Activated naive CD4-positive, alpha-beta T cell (primary cell): Measurements from ENCODE around the gene MTHFD1L.

ENCODE experiments used
- DNase-seq, 4 experiments: peaks; one replicate each; lab custom pipeline; 2025; lab: John Stamatoyannopoulos, UW

MTHFD1L gene

DNA sequence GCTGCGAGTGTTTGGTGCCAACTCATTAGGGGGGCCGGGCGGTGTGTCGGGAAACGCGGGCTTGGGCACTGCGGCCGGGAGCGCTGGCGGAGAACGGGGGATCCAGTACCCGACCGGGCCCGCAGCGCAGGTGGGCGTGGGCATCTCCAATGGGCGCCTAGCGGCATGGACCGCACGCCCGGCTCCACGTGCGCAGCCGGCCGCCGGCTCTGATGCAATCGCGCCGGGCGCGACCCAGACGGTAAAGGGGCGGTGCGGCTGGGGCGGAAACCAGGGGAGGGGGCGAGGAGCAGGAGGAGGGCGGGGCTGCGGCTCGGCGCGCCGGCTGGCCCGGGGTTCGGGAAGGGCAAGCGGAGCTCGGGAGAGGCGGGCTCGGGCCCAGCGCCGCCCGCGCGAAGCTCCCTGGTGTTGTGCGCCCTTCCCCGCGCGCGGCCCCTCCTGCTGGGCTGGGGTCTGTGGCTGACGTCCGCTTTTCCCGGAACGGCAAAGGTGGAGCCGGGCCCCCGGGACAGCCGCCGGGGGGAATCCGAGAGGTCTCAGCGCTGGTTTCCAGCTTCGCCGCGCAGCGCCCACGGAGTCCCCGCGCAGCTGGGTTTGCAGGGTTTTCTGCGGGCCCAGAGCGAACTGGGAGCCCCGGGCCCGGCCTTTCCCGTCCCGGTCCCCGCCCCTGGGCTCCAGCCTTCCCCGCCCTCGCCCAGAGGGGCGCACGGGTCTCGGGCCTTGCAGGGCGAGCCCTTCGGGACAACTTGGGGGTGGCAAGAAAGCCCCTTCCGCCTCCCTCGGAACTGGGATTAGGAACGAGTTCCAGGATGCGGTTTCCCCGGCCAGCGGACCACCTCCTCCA, 867 bp downstream of the MTHFD1L start:
- DNase-seq: peak; percentile 37 to 72 (median 54)

DNA sequence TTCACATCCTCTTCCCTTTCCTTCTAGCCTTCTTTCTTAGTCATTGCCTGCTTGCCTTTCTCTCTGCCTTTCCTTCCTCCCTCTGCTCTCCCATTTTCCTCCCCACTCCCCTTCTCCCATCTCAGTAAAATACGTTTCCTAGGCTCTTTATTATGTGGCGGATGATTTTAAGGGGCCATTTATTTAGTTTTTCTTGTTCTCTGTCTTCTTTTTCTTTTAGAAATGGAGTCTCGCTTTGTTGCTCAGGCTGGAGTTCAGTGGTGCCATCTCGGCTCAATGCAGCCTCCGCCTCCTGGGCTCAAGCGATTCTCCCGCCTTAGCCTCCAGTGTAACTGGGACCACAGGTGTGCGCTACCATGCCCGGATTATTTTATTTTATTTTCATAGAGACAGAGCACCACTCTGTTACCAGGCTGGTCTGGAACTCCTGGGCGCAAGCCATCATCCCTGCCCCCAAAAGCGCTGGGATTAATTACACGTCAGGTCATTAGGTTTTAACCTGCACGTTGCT, 1.5 kb downstream of the MTHFD1L start:
- no peak for DNase-seq

DNA sequence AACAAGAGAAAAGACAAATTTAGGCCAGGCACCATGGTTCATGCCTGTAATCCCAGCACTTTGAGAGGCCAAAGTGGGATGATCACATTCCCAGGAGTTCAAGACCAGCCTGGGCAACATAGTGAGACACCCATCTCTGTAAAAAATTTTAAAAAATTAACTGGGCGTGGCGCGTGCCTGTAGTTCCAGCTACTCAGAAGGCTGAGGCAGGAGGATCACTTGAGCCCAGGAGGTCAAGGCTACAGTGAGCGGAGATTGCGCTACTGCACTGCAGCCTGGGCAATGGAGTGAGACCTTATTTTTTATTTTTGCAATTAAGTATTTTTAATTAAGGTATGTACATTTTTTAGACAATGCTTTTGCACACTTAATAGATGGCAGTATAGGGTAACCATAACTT, 3.3 kb downstream of the MTHFD1L start:
- DNase-seq: no peak

DNA sequence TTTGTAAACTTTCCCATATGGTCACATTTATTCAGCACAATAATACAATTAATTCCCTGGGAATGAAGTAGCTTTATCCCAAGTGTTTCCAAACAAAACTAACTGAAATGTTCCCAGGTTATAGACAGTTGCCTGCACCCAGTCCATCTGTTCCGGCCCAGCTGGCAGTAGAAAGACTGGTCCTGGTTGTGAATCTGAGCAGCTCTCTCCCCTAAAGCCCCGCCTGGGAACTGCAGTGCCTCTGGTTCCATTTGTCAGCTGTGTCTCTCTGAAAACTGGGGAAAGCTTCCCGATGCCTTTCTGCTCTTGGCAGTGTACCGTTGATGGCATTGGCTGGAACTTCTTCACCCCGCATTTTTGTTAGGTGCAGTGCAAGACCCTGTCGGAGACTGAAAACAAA, 8.7 kb downstream of the MTHFD1L start:
- no peak for DNase-seq

DNA sequence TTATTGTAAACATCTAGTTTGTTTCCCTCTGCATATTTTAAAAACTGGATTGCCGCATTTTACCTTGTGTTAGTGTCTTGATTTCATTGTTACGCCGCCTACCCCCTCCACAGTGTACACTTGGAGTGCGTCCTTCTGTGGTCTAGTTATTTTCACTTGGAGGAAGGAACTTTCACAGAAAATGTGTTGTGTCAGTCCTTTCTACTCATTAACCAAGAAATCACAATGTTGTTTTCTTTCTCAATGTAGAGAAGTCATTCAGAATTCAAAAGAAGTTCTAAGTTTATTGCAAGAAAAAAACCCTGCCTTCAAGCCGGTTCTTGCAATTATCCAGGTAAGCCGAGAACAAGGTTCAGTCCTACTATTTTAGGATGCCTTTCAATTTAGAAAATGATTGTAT, 10.3 kb downstream of the MTHFD1L start:
- DNase-seq: no peak

DNA sequence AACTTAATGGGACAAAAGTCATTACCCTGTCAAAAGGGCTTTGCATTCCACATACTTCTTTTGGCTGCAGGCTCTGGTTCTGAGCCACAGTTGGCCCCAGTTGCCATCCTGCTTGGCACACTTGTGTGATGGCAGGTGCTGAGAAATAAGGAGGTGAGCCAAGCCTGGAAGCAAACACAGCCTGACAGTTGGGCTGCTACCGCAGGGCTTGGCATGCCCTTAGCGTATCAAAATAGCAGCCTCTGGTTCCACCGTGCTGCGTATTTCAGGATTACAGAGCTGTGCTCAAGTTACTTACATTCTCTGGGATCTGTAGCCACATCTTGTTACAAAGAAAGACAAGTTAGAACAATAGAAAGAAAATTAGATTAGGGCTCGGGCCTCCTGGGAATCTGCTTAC, 11.1 kb downstream of the MTHFD1L start:
- no peak for DNase-seq

DNA sequence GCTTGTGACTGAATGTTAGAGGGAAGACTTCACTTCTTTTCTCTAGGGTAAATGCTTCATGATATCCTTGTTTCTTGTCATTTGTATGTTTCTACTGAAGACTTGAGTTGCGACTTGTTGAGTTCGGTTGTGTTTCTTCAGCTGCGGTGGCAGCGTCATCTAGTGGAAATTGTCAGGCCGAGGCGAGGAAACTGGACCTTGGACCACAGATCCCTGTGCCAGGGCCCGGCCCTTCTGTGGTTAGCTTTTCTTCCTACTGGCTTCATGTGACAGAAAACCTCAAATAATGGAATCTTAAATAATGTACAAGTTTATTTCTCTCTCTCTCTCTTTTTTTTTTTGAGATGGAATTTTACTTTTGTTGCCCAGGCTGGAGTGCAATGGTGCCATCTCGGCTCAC, 12.4 kb downstream of the MTHFD1L start:
- no peak for DNase-seq

DNA sequence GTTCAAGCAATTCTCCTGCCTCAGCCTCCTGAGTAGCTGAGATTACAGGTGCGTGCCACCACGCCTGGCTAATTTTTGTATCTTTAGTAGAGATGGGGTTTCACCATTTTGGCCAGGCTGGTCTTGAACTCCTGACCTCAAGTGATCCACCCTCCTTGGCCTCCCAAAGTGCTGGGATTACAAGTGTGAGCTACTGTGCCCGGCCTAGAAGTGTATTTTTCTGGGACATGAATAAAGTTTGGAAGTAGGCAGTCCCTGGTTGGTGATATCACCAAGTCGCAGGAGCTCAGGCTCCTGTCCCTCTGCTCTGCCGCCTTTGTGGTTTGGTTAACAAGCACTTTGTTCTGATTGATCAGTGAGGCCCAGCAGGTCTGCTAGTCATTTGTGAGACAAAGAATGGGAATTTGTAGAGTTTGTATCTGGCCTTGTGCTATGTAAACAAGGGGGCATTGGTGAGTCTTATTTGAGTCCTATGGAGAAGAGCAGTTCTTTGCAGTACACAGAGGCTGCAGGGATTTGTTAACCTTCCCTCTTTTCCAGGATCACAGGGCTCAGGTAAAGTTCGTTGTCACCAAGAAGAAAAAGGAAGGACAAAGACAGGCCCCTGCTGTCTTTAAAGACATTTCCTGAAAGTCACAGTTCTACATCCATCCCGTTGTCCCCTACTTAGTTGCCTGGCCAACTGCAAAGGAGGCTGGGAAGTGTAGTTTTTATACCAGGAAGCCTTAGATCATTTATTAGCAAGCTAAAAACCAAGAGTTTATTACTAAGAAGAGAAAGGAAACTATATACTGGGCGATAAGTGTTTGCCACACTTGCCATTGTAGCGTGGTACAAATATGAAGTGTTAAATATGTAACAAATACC, 13.1 kb downstream of the MTHFD1L start:
- no peak for DNase-seq

DNA sequence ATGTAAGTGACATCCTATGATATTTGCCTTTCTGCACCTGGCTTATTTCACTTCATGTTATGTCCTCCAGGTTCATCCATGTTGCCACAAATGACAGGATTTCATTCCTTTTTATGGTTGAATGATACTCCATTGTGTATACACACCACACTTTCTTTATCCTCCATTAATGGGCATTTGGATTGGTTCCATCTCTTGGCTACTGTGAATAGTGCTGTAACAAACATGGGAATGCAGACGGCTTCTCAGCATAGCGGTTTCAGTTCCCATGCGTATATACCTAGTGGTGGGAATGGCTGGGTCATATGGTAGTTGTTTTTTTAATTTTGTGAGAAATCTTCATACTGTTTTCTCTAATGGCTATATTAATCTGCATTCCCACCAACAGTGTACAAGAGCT, 14.8 kb downstream of the MTHFD1L start:
- DNase-seq: no peak

DNA sequence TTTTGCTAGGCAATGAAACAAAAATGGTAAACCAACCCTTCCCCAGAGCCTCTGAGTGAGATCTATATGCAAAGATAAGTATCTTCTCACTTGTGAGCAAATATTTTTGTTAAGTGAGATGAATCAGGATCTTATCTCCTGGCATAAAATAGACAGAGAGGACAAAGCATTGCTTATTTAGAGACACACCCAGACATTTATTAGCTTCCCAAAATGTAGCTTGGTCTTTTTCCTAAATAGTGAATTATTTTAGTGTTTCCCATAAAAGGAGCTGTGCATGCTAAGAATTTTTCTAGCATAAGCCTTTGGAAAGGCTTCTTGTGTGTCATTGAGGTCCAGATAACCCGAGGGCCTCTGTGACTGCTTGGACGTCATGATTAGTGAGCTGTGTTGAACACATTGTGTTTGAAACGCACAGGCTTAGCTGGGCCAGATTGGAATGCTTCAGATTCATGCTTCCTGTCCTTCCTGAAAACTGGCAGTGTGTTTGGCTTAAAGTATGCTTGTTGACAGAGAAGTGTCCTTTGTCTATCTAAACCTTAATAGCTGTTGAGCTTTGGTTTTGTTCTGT, 16.5 kb downstream of the MTHFD1L start:
- no peak for DNase-seq

DNA sequence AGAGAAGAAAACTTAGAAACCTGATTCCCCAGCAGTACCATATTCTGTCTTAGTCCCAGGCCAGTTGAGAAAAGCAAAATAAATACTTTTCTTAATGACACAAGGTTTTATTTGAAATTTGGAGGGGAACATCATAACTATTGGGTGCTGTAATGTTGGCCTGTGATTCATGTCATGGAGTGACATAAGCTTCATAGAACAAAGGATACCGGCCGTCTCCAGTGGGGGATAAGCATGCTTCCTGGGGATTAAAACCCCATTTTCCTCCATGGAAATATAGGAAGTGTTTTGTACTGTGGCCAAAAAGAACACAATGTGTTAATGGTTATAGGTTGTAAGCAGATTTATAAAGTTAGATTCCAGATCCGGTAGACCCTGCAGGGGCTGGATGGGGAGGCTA, 18.0 kb downstream of the MTHFD1L start:
- DNase-seq: no peak

DNA sequence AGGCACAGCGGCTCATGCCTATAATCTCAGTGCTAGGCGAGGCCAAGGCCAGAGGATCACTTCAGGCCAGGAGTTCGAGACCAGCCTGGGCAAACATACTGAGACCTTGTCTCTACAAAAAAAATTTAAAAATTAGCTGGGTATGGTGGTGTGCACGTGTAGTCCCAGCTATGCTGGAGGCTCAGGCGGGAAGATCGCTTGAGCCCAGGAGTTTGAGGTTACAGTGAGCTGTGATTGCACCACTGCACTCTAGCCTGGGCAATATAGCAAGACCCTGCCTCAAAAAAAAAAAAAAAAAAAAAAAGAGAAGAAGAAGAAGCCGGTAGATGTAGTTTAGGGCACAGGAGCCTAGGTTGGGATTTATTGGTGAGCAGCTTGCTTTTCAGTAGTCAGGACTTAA, 20.7 kb downstream of the MTHFD1L start:
- no peak for DNase-seq

DNA sequence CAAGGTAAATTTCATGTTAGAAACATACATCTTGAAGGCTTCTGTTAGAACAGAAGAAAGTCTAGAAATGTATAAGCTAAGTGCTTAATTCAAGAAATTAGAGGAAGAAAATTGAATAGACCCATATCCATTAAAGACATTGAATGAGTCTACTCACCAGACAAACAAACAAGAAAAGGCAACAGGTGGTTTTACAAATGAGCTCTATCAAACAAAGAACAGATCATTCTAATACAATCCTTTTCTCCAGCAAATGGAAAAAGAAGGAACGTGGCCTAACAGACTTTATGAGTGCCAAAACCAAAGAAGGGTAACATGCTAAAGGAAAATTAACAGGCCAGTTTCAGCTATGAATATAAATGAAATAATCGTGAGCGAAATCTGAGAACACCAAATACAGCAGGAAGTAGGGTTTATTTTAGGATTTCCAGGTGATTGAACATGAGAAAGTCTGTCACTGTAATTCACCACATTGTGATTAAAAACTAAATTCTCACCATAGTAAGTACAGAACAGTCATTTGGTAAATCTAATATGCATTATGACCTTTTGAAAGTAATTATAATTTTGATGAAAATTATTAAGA, 22.6 kb downstream of the MTHFD1L start:
- no peak for DNase-seq

DNA sequence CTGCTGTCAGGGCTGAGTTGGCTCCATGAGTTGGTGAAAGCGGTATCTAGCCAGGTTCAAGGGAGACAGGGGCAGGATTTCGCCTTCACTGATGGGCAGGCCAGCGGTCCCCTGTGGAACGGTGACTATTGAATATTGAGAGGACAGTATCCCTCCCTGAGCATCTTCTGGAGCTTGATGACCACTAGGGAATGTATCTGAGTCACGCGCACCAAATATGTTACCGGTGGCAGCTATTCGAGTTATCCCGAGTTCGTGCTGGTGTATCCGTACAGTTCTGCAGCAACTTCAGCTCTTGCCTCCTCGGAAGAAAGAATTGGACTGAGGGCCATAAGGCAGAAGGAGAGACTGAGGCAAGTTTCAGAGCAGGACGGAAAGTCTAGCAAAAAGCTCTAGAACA, 24.8 kb downstream of the MTHFD1L start:
- DNase-seq: no peak

DNA sequence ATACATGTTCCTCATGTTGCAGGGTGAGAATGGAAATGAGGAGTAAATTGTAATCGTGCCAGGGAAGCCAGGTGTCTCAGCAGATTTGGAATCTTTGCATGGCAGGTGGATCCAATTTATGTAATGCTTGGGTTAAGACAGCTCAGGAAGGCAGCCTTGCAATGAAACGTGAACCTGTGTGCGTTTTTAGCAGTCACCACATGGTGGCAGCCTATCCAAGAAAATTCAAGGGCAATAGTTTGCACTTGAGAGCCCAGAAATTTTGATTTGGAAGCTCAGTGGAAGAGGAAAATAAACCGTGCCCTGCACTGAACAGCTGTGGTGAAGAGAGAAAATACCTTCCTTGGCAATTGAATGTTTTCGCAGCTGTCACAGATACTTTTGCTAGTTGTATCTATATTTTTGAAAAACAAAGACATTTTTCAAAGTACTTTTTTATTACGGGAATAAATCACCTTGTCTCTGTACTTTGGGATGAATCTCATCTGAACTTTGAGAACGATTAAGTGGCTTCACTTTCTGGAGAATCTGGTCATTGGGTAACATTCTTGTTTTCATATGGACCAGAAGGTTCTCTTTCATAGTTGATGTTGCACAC, 26.5 kb downstream of the MTHFD1L start:
- peak in 2 of 4 experiments; percentile 14 to 36 for DNase-seq

DNA sequence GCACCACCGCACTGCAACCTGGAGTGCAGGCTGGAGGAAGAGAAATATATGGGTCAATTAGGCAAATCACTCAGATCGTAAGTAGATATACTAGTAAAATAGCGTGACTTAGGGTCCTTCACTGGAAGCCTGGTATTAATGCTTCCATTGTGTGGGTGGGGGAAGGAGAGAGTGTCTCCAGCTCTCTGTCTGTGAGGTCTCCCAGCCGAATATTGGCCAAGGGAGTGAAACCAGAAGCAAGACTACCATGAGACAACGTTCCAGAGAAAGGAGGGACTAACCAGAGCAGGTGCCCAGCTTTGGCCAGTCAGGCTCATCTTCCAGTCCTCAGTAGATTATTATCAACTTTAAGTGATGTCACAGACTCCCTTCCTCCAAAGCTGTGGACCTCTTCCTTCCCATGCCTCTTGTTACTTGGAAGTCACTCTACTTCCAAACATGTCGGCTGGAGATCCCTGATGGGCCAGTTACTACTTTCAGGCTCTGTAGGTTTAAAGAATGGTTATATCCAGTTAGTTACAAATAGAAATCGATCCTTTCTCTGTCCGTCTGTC, 28.8 kb downstream of the MTHFD1L start:
- DNase-seq: no peak

DNA sequence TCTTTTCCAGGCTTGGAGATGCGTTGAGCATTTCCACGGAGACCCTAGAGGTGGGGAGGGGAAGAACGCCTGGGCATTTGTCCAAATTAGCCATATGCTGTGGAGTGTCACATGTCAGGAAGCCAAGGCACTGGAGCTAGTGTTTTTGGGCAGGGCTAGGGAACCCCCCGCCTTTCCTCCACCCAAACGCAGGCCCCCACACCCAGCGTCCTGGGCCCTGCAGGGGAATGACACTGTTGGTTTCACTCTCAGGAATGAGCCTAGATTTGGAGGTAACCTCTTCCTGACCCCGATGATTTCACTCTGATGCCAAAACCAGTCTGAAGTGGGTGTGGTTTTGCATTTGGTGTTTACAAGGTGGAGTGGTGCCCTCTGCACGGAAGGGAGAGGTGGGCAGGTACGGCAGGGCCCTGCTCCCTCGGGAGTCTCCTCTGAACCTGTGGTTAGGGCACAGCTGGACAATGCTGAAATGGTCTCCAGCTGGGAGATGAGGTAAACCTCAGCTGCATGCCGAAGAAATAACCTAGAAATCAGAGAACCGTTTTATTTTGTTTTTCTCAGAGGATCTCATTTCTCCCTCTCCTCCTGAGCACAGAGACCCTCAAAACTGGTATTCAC, 29.5 kb downstream of the MTHFD1L start:
- no peak for DNase-seq

DNA sequence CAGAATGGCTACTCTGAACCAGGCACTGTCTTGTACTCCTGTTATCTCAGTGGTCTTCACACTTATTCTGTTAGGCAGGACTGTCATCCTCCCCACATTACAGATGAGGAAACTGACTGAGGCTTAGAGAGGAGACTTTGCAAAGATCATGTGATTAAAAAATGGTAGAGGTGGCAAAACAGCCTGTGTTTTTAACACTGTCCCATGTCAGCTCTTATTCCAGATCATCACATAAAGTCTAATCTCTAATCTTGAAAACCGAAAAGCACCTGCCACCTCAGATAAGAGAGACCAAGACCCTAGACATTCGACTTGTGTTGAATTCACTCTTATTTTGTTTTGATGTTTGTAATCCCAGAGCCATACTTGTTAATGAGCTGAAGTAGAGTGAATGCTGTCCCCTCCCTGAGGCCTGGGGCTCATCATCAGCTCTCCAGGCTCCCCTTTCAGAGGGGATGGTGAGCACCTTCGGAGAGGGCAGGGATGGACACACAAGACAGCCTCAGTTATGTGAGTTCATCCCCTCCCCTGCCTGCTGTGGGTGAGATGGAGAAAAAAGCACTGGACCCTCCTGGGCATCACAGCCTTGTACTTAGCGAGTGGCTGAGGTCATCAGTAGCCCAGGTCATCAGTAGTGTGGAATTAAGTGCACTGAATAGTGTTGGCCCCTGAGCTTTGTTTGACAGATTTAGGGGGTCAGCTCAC, 30.6 kb downstream of the MTHFD1L start:
- no peak for DNase-seq

DNA sequence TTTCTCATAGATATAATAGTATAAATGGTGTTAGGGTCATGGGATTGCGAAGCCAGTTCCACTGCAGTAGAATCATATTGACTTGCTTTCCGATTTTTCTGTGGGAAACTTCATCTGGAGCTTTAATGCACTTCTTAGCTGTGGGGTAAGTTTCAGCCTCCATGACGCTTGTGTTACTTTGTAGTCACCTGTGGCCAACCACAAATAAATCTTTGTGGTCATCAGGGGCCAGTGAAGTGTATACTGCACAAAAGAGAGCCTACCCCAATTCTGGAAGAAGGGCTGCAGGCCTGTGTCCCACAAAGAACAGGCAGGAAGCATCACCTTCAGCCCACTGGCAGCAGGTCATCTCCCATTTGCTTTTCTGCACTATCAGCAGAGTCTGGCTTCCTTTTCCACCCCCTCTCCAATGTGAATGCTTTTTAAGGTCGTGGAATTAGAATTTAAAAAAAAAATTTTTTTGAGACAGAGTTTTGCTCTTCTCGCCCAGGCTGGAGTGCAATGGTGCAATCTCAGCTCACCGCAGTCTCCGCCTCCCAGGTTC, 32.0 kb downstream of the MTHFD1L start:
- DNase-seq: no peak
